GM23338 (cell line): ENCODE measurements around the gene RNF166. TPM values are rescaled to one million over a fixed set of nuclear protein-coding genes. Genes with fewer than 3 reads are reported as not detected.

Experiments used
- ATAC-seq: fragments of 200-7000 bp; cut with Tn5 transposase; 3 replicates; pipeline ENCODE4 v1.9.1; 2020
- DNase-seq: peaks from one replicate; pipeline ENCODE4 v3.0.0-alpha.2; 2015; ENCODE audit warnings: low spot score
- H2AFZ ChIP-seq: fragments of 200-600 bp; sonication (generic); 2 replicates; pipeline ENCODE4 v1.8.0; 2016; ENCODE audit warnings: antibody characterized with exemption, mild to moderate bottlenecking, moderate library complexity
- H3F3A ChIP-seq: fragments of 200-600 bp; sonication (generic); replicated peaks from 2 replicates; pipeline ENCODE4 v1.8.0; 2017; ENCODE audit warnings: antibody characterized with exemption, mixed run types, low read depth
- H3K27ac ChIP-seq: fragments of 200-600 bp; sonication (generic); 2 replicates; pipeline ENCODE4 v1.6.1; 2016; ENCODE audit warnings: low read depth
- H3K27me3 ChIP-seq: fragments of 200-600 bp; sonication (generic); 2 replicates; pipeline ENCODE4 v1.8.0; 2016; ENCODE audit warnings: mild to moderate bottlenecking, mixed run types, moderate library complexity; ENCODE audit not compliant: insufficient read depth
- H3K36me3 ChIP-seq: fragments of 200-600 bp; sonication (generic); 2 replicates; pipeline ENCODE4 v1.8.0; 2016; ENCODE audit warnings: mild to moderate bottlenecking; ENCODE audit not compliant: insufficient read depth
- H3K4me1 ChIP-seq: fragments of 200-600 bp; sonication (generic); 2 replicates; pipeline ENCODE4 v1.8.0; 2016; ENCODE audit warnings: mild to moderate bottlenecking, moderate library complexity; ENCODE audit not compliant: insufficient read depth
- H3K4me2 ChIP-seq: fragments of 200-600 bp; sonication (generic); 2 replicates; pipeline ENCODE4 v1.7.1; 2017; ENCODE audit warnings: mixed run types
- H3K4me3 ChIP-seq: fragments of 200-600 bp; sonication (generic); 2 replicates; pipeline ENCODE4 v1.6.1; 2016; ENCODE audit warnings: mixed run types
- H3K79me2 ChIP-seq: fragments of 200-600 bp; sonication (generic); replicated peaks from 2 replicates; pipeline ENCODE4 v1.8.0; 2017; ENCODE audit warnings: mild to moderate bottlenecking; ENCODE audit not compliant: insufficient read depth
- H3K9me2 ChIP-seq: fragments of 200-600 bp; sonication (generic); 2 replicates; pipeline ENCODE4 v1.8.0; 2017; ENCODE audit not compliant: insufficient read depth
- H4K20me1 ChIP-seq: fragments of 200-600 bp; sonication (generic); replicated peaks from 2 replicates; pipeline ENCODE4 v1.8.0; 2017; ENCODE audit warnings: mild to moderate bottlenecking; ENCODE audit not compliant: insufficient read depth
- H3K27ac Mint-ChIP-seq: 2 replicates; pipeline ENCODE4 v1.8.0; 2020; ENCODE audit warnings: inconsistent platforms, mild to moderate bottlenecking, moderate library complexity, mixed read lengths
- H3K27me3 Mint-ChIP-seq: 3 replicates; pipeline ENCODE4 v1.8.0; 2022; ENCODE audit warnings: low read depth, mild to moderate bottlenecking, moderate library complexity, mixed read lengths, inconsistent platforms; ENCODE audit not compliant: insufficient read depth, poor library complexity
- H3K36me3 Mint-ChIP-seq: 3 replicates; pipeline ENCODE4 v1.8.0; 2021; ENCODE audit warnings: low read depth, mild to moderate bottlenecking, inconsistent platforms, moderate library complexity, mixed read lengths
- H3K4me1 Mint-ChIP-seq: 3 replicates; pipeline ENCODE4 v1.8.0; 2020; ENCODE audit warnings: mild to moderate bottlenecking, inconsistent platforms, mixed read lengths
- H3K4me3 Mint-ChIP-seq: 3 replicates; pipeline ENCODE4 v1.8.0; 2021; ENCODE audit warnings: moderate library complexity, mild to moderate bottlenecking, inconsistent platforms, mixed read lengths
- H3K9me3 Mint-ChIP-seq: 3 replicates; pipeline ENCODE4 v1.8.0; 2020; ENCODE audit warnings: moderate library complexity, mild to moderate bottlenecking, inconsistent platforms, mixed read lengths
- CREB1 ChIP-seq: fragments of 250-450 bp; sonication (Bioruptor Pico); IDR thresholded peaks from 2 replicates; pipeline ENCODE4 v1.5.0; 2020; ENCODE audit warnings: low read depth, mild to moderate bottlenecking, moderate library complexity
- CTCF ChIP-seq, 2 experiments: fragments of 200-600 bp in 1 of 2; sonication (generic) in 1 of 2; conservative IDR thresholded peaks; 2 replicates each; pipeline versions ENCODE4 v1.5.1 to v1.6.1; 2016 to 2017; ENCODE audit warnings: antibody characterized with exemption in 2 of 2, low read depth in 2 of 2, mild to moderate bottlenecking in 2 of 2, moderate library complexity in 1 of 2
- ETS1 ChIP-seq: IDR thresholded peaks from 2 replicates; pipeline ENCODE4 v1.6.1; 2016; ENCODE audit warnings: antibody characterized with exemption
- EZH2 ChIP-seq: fragments of 200-600 bp; sonication (generic); IDR thresholded peaks from one replicate; pipeline ENCODE4 v1.8.0; 2017; ENCODE audit warnings: antibody characterized with exemption, mild to moderate bottlenecking, low read depth; ENCODE audit not compliant: unreplicated experiment
- EZH2phosphoT487 ChIP-seq: fragments of 200-600 bp; sonication (generic); IDR thresholded peaks from one replicate; pipeline ENCODE4 v1.8.1; 2018; ENCODE audit warnings: antibody characterized with exemption; ENCODE audit not compliant: unreplicated experiment
- JUNB ChIP-seq: IDR thresholded peaks from one replicate; pipeline ENCODE4 v1.6.1; 2016; ENCODE audit warnings: antibody characterized with exemption; ENCODE audit not compliant: unreplicated experiment
- NANOG ChIP-seq: IDR thresholded peaks from 2 replicates; pipeline ENCODE4 v1.6.1; 2016; ENCODE audit warnings: antibody characterized with exemption, borderline replicate concordance
- POLR2AphosphoS5 ChIP-seq: IDR thresholded peaks from 2 replicates; pipeline ENCODE4 v1.6.1; 2016; ENCODE audit warnings: antibody characterized with exemption, low read depth
- REST ChIP-seq: IDR thresholded peaks from one replicate; pipeline ENCODE4 v1.6.1; 2018; ENCODE audit warnings: antibody characterized with exemption; ENCODE audit not compliant: unreplicated experiment
- STAT1 ChIP-seq: IDR thresholded peaks from one replicate; pipeline ENCODE4 v1.6.1; 2016; ENCODE audit warnings: antibody characterized with exemption; ENCODE audit not compliant: unreplicated experiment
- ZNF114 ChIP-seq: fragments of 250-450 bp; sonication (Bioruptor Pico); IDR thresholded peaks from 2 replicates; pipeline ENCODE4 v1.5.0; 2020; ENCODE audit warnings: mild to moderate bottlenecking, moderate library complexity
- ZNF331 ChIP-seq: fragments of 250-450 bp; sonication (Bioruptor Pico); IDR thresholded peaks from 2 replicates; pipeline ENCODE4 v1.5.0; 2020; ENCODE audit warnings: low read depth, mild to moderate bottlenecking, moderate library complexity
- polyA plus RNA-seq: library from polyadenylated mRNA; unstranded; fragments of >200 nt; fragmentation: Nextera tagmentation; extraction: Ambion mirVana; gene quantifications from 2 replicates; pipeline ENCODE4 v1.2.1, GENCODE V29; 2016
- total RNA-seq: library from RNA; depleted of rRNA; stranded (reverse); fragments of >200 nt; shearing (Covaris generic); gene quantifications from 2 replicates; pipeline ENCODE4 v1.2.3, GENCODE V29; 2014
- TF ChIP-seq, protein P1 (sequence below): fragments of 250-450 bp; sonication (Bioruptor Pico); IDR thresholded peaks from 2 replicates; pipeline ENCODE4 v1.5.0; 2020; ENCODE audit warnings: mild to moderate bottlenecking, moderate library complexity

RNF166 gene
- total and polyA plus RNA-seq, 2 experiments from 2014 or later: 24.9 to 43.4 TPM

GRCh38 chr16:88732961-88733294 lies 26.7 kb upstream of the RNF166 start:
- Histone ChIP-seq H3K27me3 (no peaks in the 10 kb centered on the region), H3K4me2 (no peak overlapping the region), H3K36me3 (no peaks in the 10 kb centered on the region), H3K4me1 (no peaks in the 10 kb centered on the region), H3K79me2 (no peaks in the 10 kb centered on the region), H2AFZ (no peak overlapping the region), H3F3A (no peaks in the 10 kb centered on the region), H4K20me1 (no peaks in the 10 kb centered on the region), H3K4me3 (no peak overlapping the region), H3K27ac (no peak overlapping the region), H3K9me2 (no peaks in the 10 kb centered on the region)
- Mint-ChIP-seq H3K4me1 (no peaks in the 10 kb centered on the region), H3K9me3 (no peaks in the 10 kb centered on the region), H3K36me3 (peaks cover 9% of the 10 kb centered on the region; the same call in 1 of the 3 replicates), H3K27ac (no peak overlapping the region), H3K27me3 (peaks cover 12% of the 10 kb centered on the region), H3K4me3 (no peak overlapping the region)
- TF ChIP-seq ZNF331 (no peak), ZNF114 (no peak), STAT1 (no peak), REST (no peak), CTCF (conservative IDR thresholded peaks at IDR 0.05; ENCODE audit: low read depth in 2 of 2) (no peak), ETS1 (no peak), POLR2AphosphoS5 (no peak), CREB1 (CRISPR knock-in tag) (no peak), NANOG (no peak), JUNB (no peak), EZH2phosphoT487 (no peak), EZH2 (no peak)
- TF ChIP-seq, protein P1, sequence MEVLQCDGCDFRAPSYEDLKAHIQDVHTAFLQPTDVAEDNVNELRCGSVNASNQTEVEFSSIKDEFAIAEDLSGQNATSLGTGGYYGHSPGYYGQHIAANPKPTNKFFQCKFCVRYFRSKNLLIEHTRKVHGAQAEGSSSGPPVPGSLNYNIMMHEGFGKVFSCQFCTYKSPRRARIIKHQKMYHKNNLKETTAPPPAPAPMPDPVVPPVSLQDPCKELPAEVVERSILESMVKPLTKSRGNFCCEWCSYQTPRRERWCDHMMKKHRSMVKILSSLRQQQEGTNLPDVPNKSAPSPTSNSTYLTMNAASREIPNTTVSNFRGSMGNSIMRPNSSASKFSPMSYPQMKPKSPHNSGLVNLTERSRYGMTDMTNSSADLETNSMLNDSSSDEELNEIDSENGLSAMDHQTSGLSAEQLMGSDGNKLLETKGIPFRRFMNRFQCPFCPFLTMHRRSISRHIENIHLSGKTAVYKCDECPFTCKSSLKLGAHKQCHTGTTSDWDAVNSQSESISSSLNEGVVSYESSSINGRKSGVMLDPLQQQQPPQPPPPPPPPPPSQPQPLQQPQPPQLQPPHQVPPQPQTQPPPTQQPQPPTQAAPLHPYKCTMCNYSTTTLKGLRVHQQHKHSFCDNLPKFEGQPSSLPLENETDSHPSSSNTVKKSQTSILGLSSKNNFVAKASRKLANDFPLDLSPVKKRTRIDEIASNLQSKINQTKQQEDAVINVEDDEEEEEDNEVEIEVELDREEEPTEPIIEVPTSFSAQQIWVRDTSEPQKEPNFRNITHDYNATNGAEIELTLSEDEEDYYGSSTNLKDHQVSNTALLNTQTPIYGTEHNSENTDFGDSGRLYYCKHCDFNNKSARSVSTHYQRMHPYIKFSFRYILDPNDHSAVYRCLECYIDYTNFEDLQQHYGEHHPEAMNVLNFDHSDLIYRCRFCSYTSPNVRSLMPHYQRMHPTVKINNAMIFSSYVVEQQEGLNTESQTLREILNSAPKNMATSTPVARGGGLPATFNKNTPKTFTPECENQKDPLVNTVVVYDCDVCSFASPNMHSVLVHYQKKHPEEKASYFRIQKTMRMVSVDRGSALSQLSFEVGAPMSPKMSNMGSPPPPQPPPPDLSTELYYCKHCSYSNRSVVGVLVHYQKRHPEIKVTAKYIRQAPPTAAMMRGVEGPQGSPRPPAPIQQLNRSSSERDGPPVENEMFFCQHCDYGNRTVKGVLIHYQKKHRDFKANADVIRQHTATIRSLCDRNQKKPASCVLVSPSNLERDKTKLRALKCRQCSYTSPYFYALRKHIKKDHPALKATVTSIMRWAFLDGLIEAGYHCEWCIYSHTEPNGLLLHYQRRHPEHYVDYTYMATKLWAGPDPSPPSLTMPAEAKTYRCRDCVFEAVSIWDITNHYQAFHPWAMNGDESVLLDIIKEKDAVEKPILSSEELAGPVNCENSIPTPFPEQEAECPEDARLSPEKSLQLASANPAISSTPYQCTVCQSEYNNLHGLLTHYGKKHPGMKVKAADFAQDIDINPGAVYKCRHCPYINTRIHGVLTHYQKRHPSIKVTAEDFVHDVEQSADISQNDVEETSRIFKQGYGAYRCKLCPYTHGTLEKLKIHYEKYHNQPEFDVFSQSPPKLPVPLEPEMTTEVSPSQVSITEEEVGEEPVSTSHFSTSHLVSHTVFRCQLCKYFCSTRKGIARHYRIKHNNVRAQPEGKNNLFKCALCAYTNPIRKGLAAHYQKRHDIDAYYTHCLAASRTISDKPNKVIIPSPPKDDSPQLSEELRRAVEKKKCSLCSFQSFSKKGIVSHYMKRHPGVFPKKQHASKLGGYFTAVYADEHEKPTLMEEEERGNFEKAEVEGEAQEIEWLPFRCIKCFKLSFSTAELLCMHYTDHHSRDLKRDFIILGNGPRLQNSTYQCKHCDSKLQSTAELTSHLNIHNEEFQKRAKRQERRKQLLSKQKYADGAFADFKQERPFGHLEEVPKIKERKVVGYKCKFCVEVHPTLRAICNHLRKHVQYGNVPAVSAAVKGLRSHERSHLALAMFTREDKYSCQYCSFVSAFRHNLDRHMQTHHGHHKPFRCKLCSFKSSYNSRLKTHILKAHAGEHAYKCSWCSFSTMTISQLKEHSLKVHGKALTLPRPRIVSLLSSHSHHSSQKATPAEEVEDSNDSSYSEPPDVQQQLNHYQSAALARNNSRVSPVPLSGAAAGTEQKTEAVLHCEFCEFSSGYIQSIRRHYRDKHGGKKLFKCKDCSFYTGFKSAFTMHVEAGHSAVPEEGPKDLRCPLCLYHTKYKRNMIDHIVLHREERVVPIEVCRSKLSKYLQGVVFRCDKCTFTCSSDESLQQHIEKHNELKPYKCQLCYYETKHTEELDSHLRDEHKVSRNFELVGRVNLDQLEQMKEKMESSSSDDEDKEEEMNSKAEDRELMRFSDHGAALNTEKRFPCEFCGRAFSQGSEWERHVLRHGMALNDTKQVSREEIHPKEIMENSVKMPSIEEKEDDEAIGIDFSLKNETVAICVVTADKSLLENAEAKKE (CRISPR knock-in tag): no peak
- DNase-seq (no peak), ATAC-seq (no peak)
